CD14-positive monocyte (primary cell): Measurements from ENCODE around the gene RIT2. TPM values are rescaled to one million over a fixed set of nuclear protein-coding genes. Genes with fewer than 3 reads are reported as not detected.

ENCODE experiments used
- DNase-seq, 3 donors: peaks; one replicate each; pipeline ENCODE4 v3.0.0-alpha.2; 2011 to 2022
- H2AFZ ChIP-seq: 2 replicates; pipeline ENCODE4 v1.6.0; 2012; ENCODE audit warnings: mild to moderate bottlenecking, low read depth, low read length, inconsistent platforms; ENCODE audit not compliant: insufficient read depth, poor library complexity, severe bottlenecking
- H3K27ac ChIP-seq, 2 donors: 1 replicate in 1 of 2; 2 replicates in 1 of 2; pipeline ENCODE4 v1.5.1; 2012 to 2013; ENCODE audit warnings: low read length in 2 of 2, control low read depth in 1 of 2, inconsistent platforms in 1 of 2, low read depth in 1 of 2, mild to moderate bottlenecking in 1 of 2
- H3K27me3 ChIP-seq, 2 donors: one replicate each; pipeline versions ENCODE4 v1.6.0 to v1.6.1; 2011 to 2013; ENCODE audit warnings: low read length in 2 of 2; ENCODE audit not compliant: control insufficient read depth in 2 of 2, insufficient read depth in 2 of 2
- H3K36me3 ChIP-seq, 2 donors: replicated peaks in 1 of 2; 1 replicate in 1 of 2; 2 replicates in 1 of 2; pipeline versions ENCODE4 v1.5.1 to v1.6.1; 2012 to 2013; ENCODE audit warnings: low read length in 2 of 2, control low read depth in 1 of 2, inconsistent platforms in 1 of 2, mild to moderate bottlenecking in 1 of 2; ENCODE audit not compliant: insufficient read depth in 2 of 2, control insufficient read depth in 1 of 2
- H3K4me1 ChIP-seq, 2 donors: 1 replicate in 1 of 2; 2 replicates in 1 of 2; pipeline versions ENCODE4 v1.5.1 to v1.6.1; 2012 to 2013; ENCODE audit warnings: low read length in 2 of 2, control low read depth in 1 of 2, inconsistent platforms in 1 of 2, mild to moderate bottlenecking in 1 of 2, moderate library complexity in 1 of 2; ENCODE audit not compliant: insufficient read depth in 2 of 2, control insufficient read depth in 1 of 2
- H3K4me2 ChIP-seq: replicated peaks from 2 replicates; pipeline ENCODE3; 2012; ENCODE audit warnings: low read length, moderate library complexity, mild to moderate bottlenecking; ENCODE audit not compliant: poor library complexity, severe bottlenecking; ENCODE audit errors: extremely low read depth
- H3K4me3 ChIP-seq, 3 experiments: fragments of 200-600 bp in 1 of 3; sonication (generic) in 1 of 3; replicated peaks in 1 of 3; 1 replicate in 2 of 3; 2 replicates in 1 of 3; pipeline ENCODE4 v1.5.1; 2011 to 2013; ENCODE audit warnings: low read length in 3 of 3, mild to moderate bottlenecking in 3 of 3, control low read depth in 2 of 3, low read depth in 2 of 3, inconsistent platforms in 1 of 3, moderate library complexity in 1 of 3
- H3K79me2 ChIP-seq: 2 replicates; pipeline ENCODE4 v1.6.0; 2012; ENCODE audit warnings: mild to moderate bottlenecking, control low read depth, inconsistent platforms, low read length, moderate library complexity; ENCODE audit not compliant: insufficient read depth
- H3K9ac ChIP-seq: 2 replicates; pipeline ENCODE4 v1.6.0; 2017; ENCODE audit warnings: low read length, mild to moderate bottlenecking; ENCODE audit not compliant: insufficient read depth, poor library complexity, severe bottlenecking
- H3K9me3 ChIP-seq, 2 donors: replicated peaks in 1 of 2; 1 replicate in 1 of 2; 2 replicates in 1 of 2; pipeline versions ENCODE4 v1.5.1 to v1.6.1; 2012 to 2013; ENCODE audit warnings: low read length in 2 of 2, control low read depth in 1 of 2; ENCODE audit not compliant: control insufficient read depth in 1 of 2, insufficient read depth in 1 of 2
- H4K20me1 ChIP-seq: 2 replicates; pipeline ENCODE4 v1.6.0; 2012; ENCODE audit warnings: mild to moderate bottlenecking, low read length, control low read depth, moderate library complexity; ENCODE audit not compliant: insufficient read depth
- H3K27ac Mint-ChIP-seq, 7 donors: one replicate each; pipeline ENCODE4 v1.8.0; 2020; ENCODE audit warnings: mild to moderate bottlenecking in 7 of 7, mixed read lengths in 7 of 7, moderate library complexity in 6 of 7, inconsistent platforms in 2 of 7
- H3K27me3 Mint-ChIP-seq, 3 donors: one replicate each; pipeline ENCODE4 v1.8.0; 2021 to 2022; ENCODE audit warnings: low read depth in 3 of 3, mild to moderate bottlenecking in 3 of 3, mixed read lengths in 3 of 3, moderate library complexity in 3 of 3, inconsistent platforms in 1 of 3
- H3K36me3 Mint-ChIP-seq, 2 donors: one replicate each; pipeline ENCODE4 v1.8.0; 2020; ENCODE audit warnings: mixed read lengths in 2 of 2, inconsistent platforms in 1 of 2, mild to moderate bottlenecking in 1 of 2
- H3K4me1 Mint-ChIP-seq: one replicate; pipeline ENCODE4 v1.8.0; 2020; ENCODE audit warnings: mild to moderate bottlenecking, mixed read lengths
- H3K4me3 Mint-ChIP-seq, 2 donors: one replicate each; pipeline ENCODE4 v1.8.0; 2020; ENCODE audit warnings: mild to moderate bottlenecking in 2 of 2, mixed read lengths in 2 of 2, moderate library complexity in 1 of 2
- H3K9me3 Mint-ChIP-seq, 7 donors: one replicate each; pipeline ENCODE4 v1.8.0; 2020 to 2022; ENCODE audit warnings: mixed read lengths in 7 of 7, mild to moderate bottlenecking in 6 of 7, moderate library complexity in 6 of 7, inconsistent platforms in 2 of 7
- CTCF ChIP-seq: fragments of 200-600 bp; IDR thresholded peaks from one replicate; pipeline ENCODE4 v1.8.0; 2022; ENCODE audit warnings: antibody characterized with exemption, mild to moderate bottlenecking
- WGBS: methylation state at CpG from one replicate; pipeline ENCODE4 v1.1.5; 2013; ENCODE audit warnings: missing lambda C conversion rate; ENCODE audit not compliant: insufficient coverage; 5-methylcytosine and 5-hydroxymethylcytosine counted together
- intact Hi-C, 2 donors: fragments of 100-400 bp; cut with micrococcal nuclease; formaldehyde crosslinking; loops; one replicate each; pipeline versions ENCODE4 v1.15.0 to v1.15.1; 2023
- polyA plus RNA-seq, 3 donors: library from polyadenylated mRNA; depleted of rRNA in 1 of 3; unstranded in 2 of 3; stranded (reverse) in 1 of 3; fragments of 300-500 nt in 2 of 3; fragments of >200 nt in 1 of 3; fragmentation: Illumina TruSeq in 2 of 3; gene quantifications; 1 replicate in 2 of 3; 2 replicates in 1 of 3; pipeline ENCODE4 v1.2.3, GENCODE V29; 2012 to 2021

The RIT2 gene
- polyA plus RNA-seq, 3 donors: not detected

- Mint-ChIP-seq H3K4me1 (no peaks in the 10 kb centered on the region), H3K27ac (no peak overlapping the region), H3K4me3 (no peak overlapping the region), H3K9me3 (peaks cover 0 to 3% (median 0%) of the 10 kb centered on the region in 7 donors), H3K27me3 (peaks cover 0 to 2% (median 2%) of the 10 kb centered on the region in 3 donors), H3K36me3 (no peaks in the 10 kb centered on the region)
- no peaks in the 10 kb centered on the region for H3K4me1 ChIP-seq
- H3K9me3 ChIP-seq: no peaks in the 10 kb centered on the region
- no CpG with 5 or more reads among the region's 2 CpGs for WGBS
- H4K20me1 ChIP-seq: no peaks in the 10 kb centered on the region
- no peak for TF ChIP-seq CTCF
- no peak overlapping the region for H3K27ac ChIP-seq
- no peaks in the 10 kb centered on the region for H3K79me2 ChIP-seq
- intact Hi-C loops: no loop called here
- H3K4me2 ChIP-seq: no peak overlapping the region
- no peaks in the 10 kb centered on the region for H3K27me3 ChIP-seq
- H3K36me3 ChIP-seq: no peaks in the 10 kb centered on the region
- H3K4me3 ChIP-seq: no peak overlapping the region
- DNase-seq: no peak
- no peak overlapping the region for H2AFZ ChIP-seq
- H3K9ac ChIP-seq: no peak overlapping the region
Observed at GRCh38 chr18:42893977-42894376, 221.5 kb downstream of the RIT2 start.

GRCh38 chr18:42892181-42892580, 223.3 kb downstream of the RIT2 start:
- no peak overlapping the region for H3K4me3 Mint-ChIP-seq
- no peaks in the 10 kb centered on the region for H3K4me1 Mint-ChIP-seq

More at GRCh38 chr18:42892181-42892580, 223.3 kb downstream of the RIT2 start:
- no peaks in the 10 kb centered on the region for H3K4me1 ChIP-seq
- H3K36me3 ChIP-seq: no peaks in the 10 kb centered on the region
- Mint-ChIP-seq H3K9me3 (peaks cover 0 to 3% (median 0%) of the 10 kb centered on the region in 7 donors), H3K36me3 (no peaks in the 10 kb centered on the region), H3K27ac (no peak overlapping the region), H3K27me3 (peaks cover 0 to 2% (median 0%) of the 10 kb centered on the region in 3 donors)
- no peaks in the 10 kb centered on the region for H3K9me3 ChIP-seq
- no CpG with 5 or more reads among the region's 1 CpG for WGBS
- H3K27ac ChIP-seq: no peak overlapping the region
- H2AFZ ChIP-seq: no peak overlapping the region
- no peak overlapping the region for H3K4me3 ChIP-seq
- H3K9ac ChIP-seq: no peak overlapping the region
- H3K27me3 ChIP-seq: no peaks in the 10 kb centered on the region
- no peak for TF ChIP-seq CTCF
- no peak for DNase-seq
- no peak overlapping the region for H3K4me2 ChIP-seq
- intact Hi-C loops: no loop called here
- H4K20me1 ChIP-seq: no peaks in the 10 kb centered on the region
- H3K79me2 ChIP-seq: no peaks in the 10 kb centered on the region
